HepG2 (cell line): ENCODE measurements around the gene KIF5B. TPM values are rescaled to one million over a fixed set of nuclear protein-coding genes. Genes with fewer than 3 reads are reported as not detected.

ENCODE experiments used
- ATAC-seq: fragments of 200-7000 bp; cut with Tn5 transposase; 3 replicates; pipeline ENCODE4 v1.9.1; 2020; ENCODE audit warnings: mild to moderate bottlenecking, moderate library complexity
- BruUV-seq: library from RNA; stranded (reverse); fragments of 400-500 nt; replicated peaks from 2 replicates; lab custom pipeline; 2021; lab: Mats Ljungman, UMichigan
- CTCF ChIA-PET: fragments of 300-600 bp; formaldehyde crosslinking; extraction: SDS; loops from one replicate; lab custom pipeline; 2021; ENCODE audit warnings: low total read pairs, inconsistent platforms, low intra/inter-chr PET ratio; lab: Yijun Ruan, JAX
- POLR2A ChIA-PET: fragments of 350-600 bp; sonication (Branson Sonifier 250); formaldehyde crosslinking; loops from one replicate; lab custom pipeline; 2020; ENCODE audit warnings: antibody characterized with exemption, inconsistent platforms; lab: Yijun Ruan, JAX
- DNase-seq: peaks from one replicate; pipeline ENCODE4 v3.0.0-alpha.2; 2015; ENCODE audit warnings: low spot score
- FAIRE-seq: peaks from 3 replicates; lab custom pipeline; 2011; peaks lifted over from hg19 to GRCh38; lab: Jason Lieb, UNC
- H2AFZ ChIP-seq: one replicate; pipeline ENCODE4 v1.6.1; 2011; ENCODE audit warnings: low read length, inconsistent platforms
- H3K27ac ChIP-seq: fragments of 300-600 bp; 3 replicates; pipeline ENCODE4 v1.8.0; 2011; ENCODE audit warnings: mixed run types, mild to moderate bottlenecking, mixed read lengths, low read length, inconsistent platforms; ENCODE audit not compliant: insufficient read depth; ENCODE audit errors: extremely low read length
- H3K27me3 ChIP-seq, 2 experiments: fragments of 200-600 bp in 1 of 2; 2 replicates in 1 of 2; 3 replicates in 1 of 2; pipeline versions ENCODE4 v1.6.0 to v1.8.0; 2011; ENCODE audit warnings: low read length in 2 of 2, mild to moderate bottlenecking in 2 of 2, moderate library complexity in 2 of 2, inconsistent platforms in 1 of 2; ENCODE audit not compliant: insufficient read depth in 2 of 2, control insufficient read depth in 1 of 2
- H3K36me3 ChIP-seq, 2 experiments: fragments of 200-600 bp in 1 of 2; replicated peaks in 1 of 2; 2 replicates in 1 of 2; 3 replicates in 1 of 2; pipeline versions ENCODE4 v1.5.1 to v1.8.0; 2011; ENCODE audit warnings: low read length in 2 of 2, inconsistent platforms in 1 of 2; ENCODE audit not compliant: insufficient read depth in 2 of 2, control insufficient read depth in 1 of 2
- H3K4me1 ChIP-seq: 2 replicates; pipeline ENCODE4 v1.5.1; 2012; ENCODE audit warnings: low read length, inconsistent platforms; ENCODE audit not compliant: insufficient read depth
- H3K4me2 ChIP-seq: 2 replicates; pipeline ENCODE4 v1.6.0; 2011; ENCODE audit warnings: low read depth, low read length, inconsistent platforms
- H3K4me3 ChIP-seq, 3 experiments: fragments of 200-600 bp in 1 of 3; sonication (generic), shearing (Covaris generic) in 1 of 3; replicated peaks in 1 of 3; 2 replicates each; pipeline ENCODE4 v1.5.1; 2011 to 2016; ENCODE audit warnings: low read length in 3 of 3, inconsistent platforms in 2 of 3, low read depth in 2 of 3, mild to moderate bottlenecking in 2 of 3, control low read depth in 1 of 3, mixed read lengths in 1 of 3; ENCODE audit not compliant: insufficient read depth in 1 of 3
- H3K79me2 ChIP-seq: one replicate; pipeline ENCODE4 v1.6.1; 2011; ENCODE audit warnings: low read length, inconsistent platforms; ENCODE audit not compliant: insufficient read depth
- H3K9ac ChIP-seq: 2 replicates; pipeline ENCODE4 v1.6.0; 2011; ENCODE audit warnings: mild to moderate bottlenecking, low read depth, low read length, inconsistent platforms; ENCODE audit not compliant: insufficient read depth
- H3K9me3 ChIP-seq: 2 replicates; pipeline ENCODE4 v1.5.1; 2012; ENCODE audit warnings: mild to moderate bottlenecking, low read length
- H4K20me1 ChIP-seq: 2 replicates; pipeline ENCODE4 v1.6.0; 2011; ENCODE audit warnings: inconsistent platforms, mild to moderate bottlenecking, low read length, moderate library complexity; ENCODE audit not compliant: insufficient read depth
- HES4 ChIP-seq: sonication (generic); formaldehyde crosslinking; IDR thresholded peaks from 2 replicates; pipeline ENCODE4 v1.9.0; 2021; ENCODE audit warnings: mild to moderate bottlenecking, missing genetic modification reagents, borderline replicate concordance
- NPAS2 ChIP-seq: sonication (generic); formaldehyde crosslinking; IDR thresholded peaks from 2 replicates; pipeline ENCODE4 v1.8.0; 2022; ENCODE audit warnings: mild to moderate bottlenecking, missing genetic modification reagents, borderline replicate concordance
- ONECUT2 ChIP-seq: sonication (generic); formaldehyde crosslinking; IDR thresholded peaks from 2 replicates; pipeline ENCODE4 v1.4.0; 2020; ENCODE audit warnings: missing genetic modification reagents
- PAXIP1 ChIP-seq: sonication (generic); formaldehyde crosslinking; conservative IDR thresholded peaks from 2 replicates; pipeline ENCODE4 v1.4.0; 2020; ENCODE audit warnings: mild to moderate bottlenecking, missing genetic modification reagents, moderate library complexity
- POGZ ChIP-seq: sonication (generic); formaldehyde crosslinking; IDR thresholded peaks from 2 replicates; pipeline ENCODE4 v1.4.0; 2020; ENCODE audit warnings: mild to moderate bottlenecking, missing genetic modification reagents
- SMARCE1 ChIP-seq: fragments of 450-650 bp; IDR thresholded peaks from 2 replicates; pipeline ENCODE4 v1.6.1; 2017; ENCODE audit warnings: borderline replicate concordance
- SP140L ChIP-seq: sonication (generic); formaldehyde crosslinking; IDR thresholded peaks from 2 replicates; pipeline ENCODE4 v1.4.0; 2020; ENCODE audit warnings: missing genetic modification reagents, borderline replicate concordance
- TCF12 ChIP-seq, 2 experiments: fragments of 450-650 bp in 1 of 2; sonication (generic) in 1 of 2; formaldehyde crosslinking in 1 of 2; IDR thresholded peaks; 2 replicates each; pipeline versions ENCODE4 v1.6.1 to v1.8.0; 2017 to 2022; ENCODE audit warnings: antibody characterized with exemption in 1 of 2, mild to moderate bottlenecking in 1 of 2, missing genetic modification reagents in 1 of 2, moderate library complexity in 1 of 2
- ZBTB20 ChIP-seq: sonication (generic); formaldehyde crosslinking; IDR thresholded peaks from 2 replicates; pipeline ENCODE4 v1.8.1; 2023; ENCODE audit warnings: missing genetic modification reagents, low read depth, mild to moderate bottlenecking, borderline replicate concordance
- ZNF205 ChIP-seq: IDR thresholded peaks from 2 replicates; pipeline ENCODE4 v1.6.1; 2018; ENCODE audit warnings: missing biosample characterization, missing genetic modification reagents
- ZSCAN9 ChIP-seq: IDR thresholded peaks from 2 replicates; pipeline ENCODE4 v1.6.1; 2016; ENCODE audit warnings: borderline replicate concordance
- WGBS: methylation state at CpG from one replicate; pipeline ENCODE4 v1.1.6; 2017; ENCODE audit warnings: low lambda C conversion rate; 5-methylcytosine and 5-hydroxymethylcytosine counted together
- in situ Hi-C: cut with HindIII; loops from 2 replicates; pipeline ENCODE4 v1.10.0; 2017; ENCODE audit warnings: low pct_unique_long_range_greater_than_20kb; ENCODE audit not compliant: extremely low pct_ligation_motif_present
- intact Hi-C: fragments of 100-400 bp; cut with micrococcal nuclease; formaldehyde crosslinking; loops from one replicate; pipeline ENCODE4 v1.10.0; 2022; ENCODE audit not compliant: unreplicated experiment
- polyA plus RNA-seq, 8 experiments: library from polyadenylated mRNA; depleted of rRNA in 3 of 8; stranded (reverse) in 7 of 8; unstranded in 1 of 8; fragments of >200 nt; fragmentation: Illumina TruSeq in 4 of 8; extraction: Trizol in 4 of 8; gene quantifications; 2 replicates each; pipeline versions ENCODE4 v1.2.1 to v1.2.3, GENCODE V29; 2011 to 2016; ENCODE audit warnings: low read depth in 4 of 8, missing spikeins in 1 of 8, mixed read lengths in 1 of 8; ENCODE audit not compliant: insufficient read depth in 1 of 8
- total RNA-seq, 5 experiments: library from RNA; depleted of rRNA; stranded (reverse); fragments of >200 nt; fragmentation: Illumina TruSeq; extraction: Trizol; gene quantifications; 2 replicates each; pipeline ENCODE4 v1.2.3, GENCODE V29; 2016; ENCODE audit warnings: low read depth in 1 of 5
- TF ChIP-seq, protein P1 (sequence below): sonication (generic); formaldehyde crosslinking; conservative IDR thresholded peaks from 2 replicates; pipeline ENCODE4 v1.4.0; 2020; ENCODE audit warnings: missing genetic modification reagents
- TF ChIP-seq, protein P2 (sequence below), 2 experiments: sonication (generic) in 1 of 2; formaldehyde crosslinking in 1 of 2; IDR thresholded peaks; 2 replicates each; pipeline versions ENCODE4 v1.4.0 to v1.6.1; 2016 to 2020; ENCODE audit warnings: borderline replicate concordance in 1 of 2, low read depth in 1 of 2, mild to moderate bottlenecking in 1 of 2, missing genetic modification reagents in 1 of 2
- TF ChIP-seq, protein P3 (sequence below): sonication (generic); formaldehyde crosslinking; IDR thresholded peaks from 2 replicates; pipeline ENCODE4 v1.8.1; 2023; ENCODE audit warnings: mild to moderate bottlenecking, inconsistent platforms, moderate library complexity, missing genetic modification reagents, borderline replicate concordance

KIF5B gene
- total and polyA plus RNA-seq, 2 of the 13 experiments (the other 11 are each of a cell fraction or from before 2014, with no cell fraction given): 34.3 to 133 TPM

DNA sequence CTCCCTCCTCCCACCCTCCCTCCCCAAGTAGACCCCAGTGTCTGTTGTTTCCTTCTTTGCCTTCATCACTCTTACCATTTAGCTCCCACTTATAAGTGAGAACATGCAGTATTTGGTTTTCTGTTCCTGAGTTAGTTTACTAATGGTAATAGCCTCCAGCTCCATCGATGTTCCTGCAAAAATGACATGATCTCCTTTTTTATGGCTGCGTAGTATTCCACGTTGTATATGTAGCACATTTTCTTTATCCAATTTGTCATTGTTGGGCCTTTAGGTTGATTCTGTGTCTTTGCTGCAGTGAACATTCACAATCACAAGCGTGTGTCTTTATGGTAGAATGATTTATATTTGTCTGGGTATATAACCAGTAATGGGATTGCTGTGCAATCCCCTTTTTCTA, 75.8 kb downstream of the KIF5B start:
- in situ Hi-C loops (no loop called here), intact Hi-C loops (no loop called here)
- H3K9ac ChIP-seq: no peak overlapping the region
- H3K27ac ChIP-seq: no peak overlapping the region
- H3K27me3 ChIP-seq: no peaks in the 10 kb centered on the region; a peak in 1 of 5 replicates
- no peak for FAIRE-seq
- H3K36me3 ChIP-seq: no peaks in the 10 kb centered on the region
- ChIA-PET POLR2A (no interaction called here), CTCF (no interaction called here)
- WGBS: 85% methylated on average over 4 of the region's 4 CpGs
- H3K4me2 ChIP-seq: no peak overlapping the region
- H3K79me2 ChIP-seq: no peaks in the 10 kb centered on the region
- DNase-seq: no peak
- no peak overlapping the region for H2AFZ ChIP-seq
- H3K4me3 ChIP-seq: no peak overlapping the region
- no peak for ATAC-seq
- no TSS peak for BruUV-seq
- no peaks in the 10 kb centered on the region for H4K20me1 ChIP-seq
- H3K4me1 ChIP-seq: peaks cover 2% of the 10 kb centered on the region
- H3K9me3 ChIP-seq: no peaks in the 10 kb centered on the region
- TF ChIP-seq ONECUT2 (CRISPR knock-in tag) (no peak), NPAS2 (CRISPR knock-in tag) (no peak), PAXIP1 (CRISPR knock-in tag) (no peak), HES4 (no peak), POGZ (CRISPR knock-in tag) (no peak), ZBTB20 (CRISPR knock-in tag) (no peak), ZSCAN9 (CRISPR knock-in tag) (no peak), SP140L (no peak), TCF12 (IDR thresholded peaks at IDR 0.05) (no peak), TCF12 (CRISPR knock-in tag; IDR thresholded peaks at IDR 0.05) (no peak), SMARCE1 (no peak), ZNF205 (no peak)
- TF ChIP-seq, protein P1, sequence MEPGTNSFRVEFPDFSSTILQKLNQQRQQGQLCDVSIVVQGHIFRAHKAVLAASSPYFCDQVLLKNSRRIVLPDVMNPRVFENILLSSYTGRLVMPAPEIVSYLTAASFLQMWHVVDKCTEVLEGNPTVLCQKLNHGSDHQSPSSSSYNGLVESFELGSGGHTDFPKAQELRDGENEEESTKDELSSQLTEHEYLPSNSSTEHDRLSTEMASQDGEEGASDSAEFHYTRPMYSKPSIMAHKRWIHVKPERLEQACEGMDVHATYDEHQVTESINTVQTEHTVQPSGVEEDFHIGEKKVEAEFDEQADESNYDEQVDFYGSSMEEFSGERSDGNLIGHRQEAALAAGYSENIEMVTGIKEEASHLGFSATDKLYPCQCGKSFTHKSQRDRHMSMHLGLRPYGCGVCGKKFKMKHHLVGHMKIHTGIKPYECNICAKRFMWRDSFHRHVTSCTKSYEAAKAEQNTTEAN: no peak
- TF ChIP-seq, protein P2, sequence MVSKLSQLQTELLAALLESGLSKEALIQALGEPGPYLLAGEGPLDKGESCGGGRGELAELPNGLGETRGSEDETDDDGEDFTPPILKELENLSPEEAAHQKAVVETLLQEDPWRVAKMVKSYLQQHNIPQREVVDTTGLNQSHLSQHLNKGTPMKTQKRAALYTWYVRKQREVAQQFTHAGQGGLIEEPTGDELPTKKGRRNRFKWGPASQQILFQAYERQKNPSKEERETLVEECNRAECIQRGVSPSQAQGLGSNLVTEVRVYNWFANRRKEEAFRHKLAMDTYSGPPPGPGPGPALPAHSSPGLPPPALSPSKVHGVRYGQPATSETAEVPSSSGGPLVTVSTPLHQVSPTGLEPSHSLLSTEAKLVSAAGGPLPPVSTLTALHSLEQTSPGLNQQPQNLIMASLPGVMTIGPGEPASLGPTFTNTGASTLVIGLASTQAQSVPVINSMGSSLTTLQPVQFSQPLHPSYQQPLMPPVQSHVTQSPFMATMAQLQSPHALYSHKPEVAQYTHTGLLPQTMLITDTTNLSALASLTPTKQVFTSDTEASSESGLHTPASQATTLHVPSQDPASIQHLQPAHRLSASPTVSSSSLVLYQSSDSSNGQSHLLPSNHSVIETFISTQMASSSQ (IDR thresholded peaks at IDR 0.05; ENCODE audit: low read depth): no peak
- TF ChIP-seq, protein P2 (CRISPR knock-in tag; IDR thresholded peaks at IDR 0.05; ENCODE audit: borderline replicate concordance): no peak
- TF ChIP-seq, protein P3, sequence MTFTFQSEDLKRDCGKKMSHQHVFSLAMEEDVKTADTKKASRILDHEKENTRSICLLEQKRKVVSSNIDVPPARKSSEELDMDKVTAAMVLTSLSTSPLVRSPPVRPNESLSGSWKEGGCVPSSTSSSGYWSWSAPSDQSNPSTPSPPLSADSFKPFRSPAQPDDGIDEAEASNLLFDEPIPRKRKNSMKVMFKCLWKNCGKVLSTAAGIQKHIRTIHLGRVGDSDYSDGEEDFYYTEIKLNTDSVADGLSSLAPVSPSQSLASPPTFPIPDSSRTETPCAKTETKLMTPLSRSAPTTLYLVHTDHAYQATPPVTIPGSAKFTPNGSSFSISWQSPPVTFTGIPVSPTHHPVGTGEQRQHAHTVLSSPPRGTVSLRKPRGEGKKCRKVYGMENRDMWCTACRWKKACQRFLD (CRISPR knock-in tag): no peak
